GM21619 (cell line): ENCODE data around the gene JAM3.

Experiments
- ATAC-seq: cut with Tn5 transposase; IDR thresholded peaks from one replicate; pipeline ENCODE4 v1.9.1; 2021; ENCODE audit not compliant: unreplicated experiment

The JAM3 gene

DNA sequence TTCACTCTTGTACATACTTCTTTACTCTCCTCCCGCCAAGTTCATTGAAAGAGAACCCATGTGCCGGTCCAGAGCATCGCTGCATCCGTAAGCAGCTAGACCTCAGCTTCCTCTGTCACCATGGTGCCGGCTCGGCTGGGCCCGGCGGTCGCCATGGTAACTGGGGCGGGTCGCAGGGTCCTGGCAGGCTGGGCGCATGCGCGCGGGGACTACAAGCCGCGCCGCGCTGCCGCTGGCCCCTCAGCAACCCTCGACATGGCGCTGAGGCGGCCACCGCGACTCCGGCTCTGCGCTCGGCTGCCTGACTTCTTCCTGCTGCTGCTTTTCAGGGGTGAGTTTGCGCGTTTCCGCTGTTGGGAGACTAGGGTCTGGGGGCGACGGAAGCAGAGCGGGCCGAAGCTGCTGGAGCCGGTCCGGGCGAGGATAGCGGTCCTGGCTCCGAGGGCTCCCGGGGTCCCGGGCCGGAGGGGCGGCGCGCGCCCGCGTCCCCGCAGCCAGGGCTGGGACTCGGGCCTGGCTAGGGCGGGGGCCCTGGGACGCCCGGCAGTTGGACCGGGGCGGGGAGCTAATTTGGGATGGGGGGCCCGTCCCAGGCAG is at the start of gene JAM3:
Gene JAM3 (plus strand): TSS at position 244 of the 597 bp plus-strand sequence. CDS start 12 bp downstream, at position 256.
- ATAC-seq: peak; percentile 77

DNA sequence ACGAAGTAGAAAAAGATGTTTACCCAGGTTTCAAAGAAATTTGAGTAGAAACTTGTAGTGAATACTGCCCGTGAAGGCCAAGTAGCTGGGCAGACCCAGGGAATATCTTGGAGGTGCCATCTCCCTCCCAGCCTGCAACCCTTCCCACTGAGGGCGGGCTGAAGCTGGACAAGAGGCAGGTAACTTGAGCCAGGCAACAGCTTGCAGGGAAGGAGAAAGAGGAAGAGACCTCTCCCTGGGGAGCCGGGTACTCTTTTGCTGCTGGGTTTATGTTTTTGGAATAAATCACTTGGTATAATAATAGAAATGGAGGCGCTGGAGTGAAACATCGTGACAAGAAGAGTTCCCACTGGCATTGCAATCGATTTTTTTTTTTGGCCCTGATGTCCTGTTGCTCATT is 49.4 kb upstream of the JAM3 start:
- ATAC-seq: no peak

DNA sequence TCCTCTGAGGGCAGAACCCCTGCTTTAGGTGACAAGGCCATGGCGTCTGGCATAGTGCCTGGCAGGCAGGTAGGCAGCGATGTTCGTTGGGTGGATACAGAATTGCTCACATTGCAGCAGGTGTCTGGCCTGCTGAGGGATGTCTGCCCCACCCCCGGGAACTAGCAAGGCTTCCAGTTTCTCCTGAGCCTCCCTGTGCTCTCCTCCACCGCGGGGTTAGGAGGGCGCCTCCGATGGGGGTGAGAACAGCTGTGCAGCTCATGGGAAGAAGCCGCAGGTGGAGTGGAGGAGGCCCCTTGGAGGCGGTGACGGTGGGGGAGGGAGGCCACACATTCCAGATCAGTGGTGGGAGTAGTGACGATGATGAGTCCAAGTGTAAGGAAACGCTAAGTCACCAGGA is 48.3 kb upstream of the JAM3 start:
- no peak for ATAC-seq

DNA sequence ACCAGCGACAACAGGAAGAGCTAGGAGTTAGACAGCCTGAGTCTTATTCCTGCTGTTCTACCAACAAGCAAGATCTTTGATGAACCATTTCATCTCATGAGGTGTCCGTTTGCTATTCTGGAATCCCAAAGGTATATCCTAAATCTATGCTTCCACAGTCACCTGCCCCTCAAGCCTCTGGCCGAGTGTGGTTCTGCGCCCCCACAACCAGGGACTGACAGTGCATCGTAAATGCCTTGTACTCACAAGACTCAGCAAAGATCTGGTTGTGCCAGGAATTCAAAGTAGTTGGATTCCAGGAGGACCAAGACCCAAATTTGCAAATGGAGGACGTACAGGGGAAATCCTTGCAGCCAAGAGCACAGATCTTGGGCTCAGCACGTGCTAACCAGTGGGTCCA is 47.5 kb upstream of the JAM3 start:
- no peak for ATAC-seq

DNA sequence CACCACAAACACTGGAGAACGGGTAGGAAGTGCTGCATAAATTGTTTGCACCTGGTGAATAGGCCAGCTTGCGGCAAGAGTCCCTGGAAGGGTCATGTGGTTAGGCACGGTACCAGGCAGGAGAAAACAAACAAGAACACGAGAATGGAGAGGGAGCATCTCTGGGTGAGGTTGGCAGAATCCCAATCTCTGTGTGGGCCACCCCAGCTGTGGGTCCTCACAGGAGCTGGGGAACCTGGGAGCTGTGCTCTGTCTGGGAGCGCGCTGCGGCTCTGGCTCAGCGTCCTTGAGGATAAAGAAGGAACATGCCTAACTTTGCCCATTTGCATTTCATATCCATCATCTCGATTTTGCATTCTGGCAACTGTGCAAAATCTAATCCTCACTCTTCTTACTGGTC is 46.1 kb upstream of the JAM3 start:
- no peak for ATAC-seq

DNA sequence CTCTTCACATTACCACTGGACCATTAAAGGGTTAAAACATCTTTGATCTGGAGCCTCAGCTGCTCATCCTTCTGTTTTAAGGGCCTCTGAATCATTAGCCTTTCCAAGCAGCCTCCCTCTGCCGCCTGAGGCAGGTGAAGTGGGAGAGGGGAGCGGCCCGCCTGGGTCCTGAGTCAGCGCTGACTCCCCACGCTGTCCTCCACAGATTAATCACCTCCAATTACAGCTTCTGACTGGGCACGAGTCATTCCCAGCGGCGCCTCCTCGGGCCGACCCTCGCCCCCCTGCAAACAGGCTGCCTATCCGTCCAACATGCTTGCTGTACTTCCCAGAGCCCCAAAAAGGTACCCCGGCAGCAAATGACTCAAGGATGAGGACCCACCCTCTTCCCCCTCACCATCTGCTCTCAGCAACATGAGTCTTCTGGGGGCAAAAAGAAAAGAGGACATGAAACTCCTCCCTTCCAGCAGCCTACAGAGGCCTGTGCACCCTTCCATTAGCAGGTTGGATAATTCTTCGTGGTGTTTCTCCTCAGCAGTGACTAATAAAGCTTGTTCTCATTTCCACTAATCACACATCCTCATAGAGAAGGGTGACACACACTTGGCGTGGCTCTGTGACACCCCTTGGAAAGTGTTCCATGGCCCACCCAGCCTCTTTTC is 44.3 kb upstream of the JAM3 start:
- no peak for ATAC-seq

DNA sequence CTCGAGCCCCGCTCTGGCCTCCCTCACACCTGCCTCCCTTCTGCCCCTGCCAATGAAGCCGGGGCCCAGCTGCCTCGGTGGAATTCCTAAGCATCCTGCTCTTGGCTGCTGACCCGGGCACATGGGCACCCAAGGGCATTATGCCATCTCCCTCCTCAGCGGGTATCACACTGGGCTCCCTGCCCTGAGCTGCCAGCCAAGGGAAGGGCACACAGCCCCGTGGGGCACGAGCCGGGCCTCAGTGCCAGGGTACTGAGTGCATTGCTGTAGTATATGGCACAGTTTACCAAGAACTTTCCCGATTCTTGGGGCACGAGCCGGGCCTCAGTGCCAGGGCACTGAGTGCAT is 43.8 kb upstream of the JAM3 start:
- ATAC-seq: no peak

DNA sequence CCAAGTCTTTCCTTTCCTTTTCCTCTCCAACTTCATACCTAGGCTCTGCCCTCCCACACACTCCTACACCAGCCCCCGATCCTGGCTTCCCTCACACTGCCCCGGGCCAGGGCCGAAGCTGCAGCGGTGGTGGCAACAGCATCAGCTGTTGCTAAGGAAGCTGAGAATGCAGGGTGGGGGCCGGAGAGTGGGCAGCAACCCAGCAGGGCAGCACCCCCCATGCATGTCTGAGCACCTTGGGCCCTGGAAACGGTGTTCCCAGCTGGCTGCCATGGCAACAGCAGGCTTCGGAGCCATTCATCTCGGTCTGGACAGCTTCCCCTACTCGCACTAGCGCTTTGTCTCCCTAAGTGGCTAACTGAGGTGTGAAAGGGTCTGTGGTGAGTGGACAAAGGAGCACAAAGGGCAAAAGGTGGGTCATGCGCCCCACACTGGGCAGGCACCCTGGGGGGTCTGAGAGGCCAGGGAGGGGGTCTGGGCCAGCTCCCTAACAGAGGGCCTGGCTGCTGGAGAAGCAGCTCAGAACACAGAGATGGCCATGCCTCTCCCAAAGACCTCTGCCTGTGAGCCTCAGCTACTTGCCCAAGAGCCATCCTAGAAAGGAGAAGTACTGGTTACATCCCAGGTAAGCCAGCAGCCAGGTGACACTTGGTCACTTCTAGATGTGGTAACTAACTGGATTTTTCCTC is 42.1 kb upstream of the JAM3 start:
- no peak for ATAC-seq

DNA sequence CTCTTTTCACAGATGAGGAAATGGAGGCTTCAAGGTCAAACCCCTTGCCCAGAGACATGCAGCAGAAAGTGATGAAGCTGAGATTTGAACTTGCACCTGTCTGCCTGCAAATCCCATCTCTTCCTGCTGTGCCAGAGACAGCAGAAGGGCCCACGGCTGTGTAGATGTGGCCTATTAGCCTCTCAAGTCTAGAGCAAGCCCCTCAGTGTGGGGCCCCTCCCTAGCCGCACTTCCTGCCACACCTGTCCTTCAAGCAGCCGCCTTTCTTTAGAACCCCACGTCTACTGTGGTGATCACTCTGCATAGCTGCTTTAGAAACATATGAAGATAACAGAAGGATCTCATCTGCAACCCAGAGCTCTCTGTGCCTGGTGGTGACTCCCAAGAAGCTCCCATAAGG is 41.2 kb upstream of the JAM3 start:
- ATAC-seq: no peak

DNA sequence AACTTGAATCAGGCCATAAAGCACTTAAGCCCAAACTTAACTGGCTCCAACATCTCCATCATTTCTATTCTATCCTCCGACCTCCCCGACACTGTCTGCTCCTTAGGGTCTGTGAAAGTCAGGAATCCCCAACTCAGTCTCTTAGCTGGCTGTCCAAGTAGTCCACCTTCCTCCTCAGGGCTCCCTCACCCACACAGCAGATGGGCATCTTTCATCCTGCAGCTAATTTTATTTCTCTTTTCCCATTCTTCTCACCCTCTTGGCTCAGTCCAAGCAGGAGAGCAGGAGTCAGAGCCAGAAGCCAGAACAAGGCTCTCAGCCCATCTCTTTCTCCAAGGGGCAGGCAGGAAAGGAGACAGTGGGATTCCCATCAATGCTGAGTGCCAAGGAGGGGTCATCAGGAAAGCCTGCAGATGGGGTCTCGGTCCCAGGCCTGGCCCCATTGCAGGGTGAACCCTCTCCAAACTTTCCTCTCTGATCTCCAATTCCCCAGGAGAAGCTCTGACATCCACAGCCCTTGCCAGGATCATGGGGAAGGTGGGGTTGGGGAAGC is 40.4 kb upstream of the JAM3 start:
- no peak for ATAC-seq

DNA sequence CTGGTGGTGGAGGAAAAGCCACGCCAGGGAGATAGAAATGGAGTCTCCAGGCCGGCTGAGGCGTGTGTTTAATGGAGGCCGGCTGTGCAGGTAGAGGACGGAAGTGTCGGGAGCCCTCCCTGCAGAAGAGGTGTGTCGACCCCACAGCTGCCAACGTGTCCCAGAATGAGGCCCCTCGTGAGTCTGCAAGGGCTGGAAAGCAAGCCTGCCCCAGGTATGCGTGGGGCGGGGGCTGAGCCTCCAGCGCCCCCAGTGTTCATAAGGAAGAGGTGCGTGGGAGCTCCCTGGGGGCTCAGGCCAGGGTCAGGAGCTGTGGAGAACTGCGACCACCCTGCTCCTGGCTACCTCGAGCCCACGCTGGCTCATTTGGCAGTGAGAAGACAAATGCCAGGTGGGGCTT is 38.0 kb upstream of the JAM3 start:
- no peak for ATAC-seq

DNA sequence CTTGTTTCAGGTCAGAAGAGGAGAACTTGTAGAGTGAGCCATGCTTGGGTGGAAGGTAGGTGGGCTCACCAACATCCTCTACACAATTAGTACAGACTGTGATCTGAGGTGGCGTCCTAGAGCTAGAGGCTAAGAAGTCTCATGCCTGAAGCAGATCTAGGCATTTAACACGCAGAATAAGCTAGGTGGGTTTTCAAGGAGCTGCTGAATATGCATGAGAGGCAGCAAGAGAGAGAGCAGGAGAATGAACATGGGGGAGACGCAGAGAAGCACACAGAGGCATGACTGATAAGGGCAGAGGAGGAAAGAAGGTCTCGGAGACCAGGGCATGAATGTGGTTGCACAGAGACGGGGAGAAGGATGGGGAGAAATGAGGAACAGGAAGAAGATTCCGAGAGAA is 36.8 kb upstream of the JAM3 start:
- no peak for ATAC-seq

DNA sequence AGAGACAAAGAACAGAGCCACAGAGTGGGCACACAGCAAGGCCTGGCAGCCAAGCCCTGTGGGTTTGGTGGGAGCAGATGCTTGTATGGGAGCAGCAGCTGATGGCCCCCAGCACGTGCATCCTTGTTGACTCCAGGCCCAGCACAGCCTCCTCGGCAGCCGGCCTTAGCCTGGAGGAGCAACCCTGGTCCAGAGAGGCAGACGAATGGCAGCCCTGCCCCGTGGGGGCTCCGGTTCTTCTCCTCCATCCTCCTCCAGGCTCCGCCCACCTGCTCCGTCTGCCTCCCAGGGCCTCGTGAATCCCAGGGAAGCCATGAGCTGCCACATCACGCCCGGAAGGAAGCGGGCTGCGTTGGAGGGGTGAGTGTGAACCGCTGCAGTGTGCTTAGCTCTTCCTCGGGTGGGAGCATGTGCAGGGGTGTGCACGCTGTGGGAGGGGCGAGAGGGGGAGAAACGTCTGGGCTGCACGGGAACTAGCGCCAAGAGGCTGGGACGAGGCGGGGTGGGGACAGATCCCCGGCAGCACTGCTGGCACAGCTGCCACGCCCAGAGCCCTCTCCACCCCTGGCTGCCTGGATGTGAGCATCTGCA is 36.3 kb upstream of the JAM3 start:
- no peak for ATAC-seq

DNA sequence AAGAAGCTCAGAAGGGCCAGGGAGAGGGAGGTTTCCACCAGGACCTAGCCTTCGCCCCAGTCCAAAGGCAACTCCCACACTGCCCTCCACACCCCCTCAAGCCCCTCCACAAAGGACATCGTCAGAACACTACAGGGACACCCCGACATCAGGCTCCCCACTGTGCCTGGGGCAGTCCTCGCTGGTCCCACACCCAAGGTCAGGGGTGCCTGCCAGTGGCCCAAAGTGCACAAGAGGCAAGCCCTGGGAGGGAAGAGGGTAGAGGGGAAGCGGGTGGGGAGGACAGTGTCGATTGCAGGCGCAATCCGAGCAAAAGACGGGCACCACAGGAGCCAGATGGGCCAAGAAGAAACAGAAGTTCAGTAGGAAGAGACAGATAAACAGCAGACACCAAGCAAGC is 35.6 kb upstream of the JAM3 start:
- ATAC-seq: no peak

DNA sequence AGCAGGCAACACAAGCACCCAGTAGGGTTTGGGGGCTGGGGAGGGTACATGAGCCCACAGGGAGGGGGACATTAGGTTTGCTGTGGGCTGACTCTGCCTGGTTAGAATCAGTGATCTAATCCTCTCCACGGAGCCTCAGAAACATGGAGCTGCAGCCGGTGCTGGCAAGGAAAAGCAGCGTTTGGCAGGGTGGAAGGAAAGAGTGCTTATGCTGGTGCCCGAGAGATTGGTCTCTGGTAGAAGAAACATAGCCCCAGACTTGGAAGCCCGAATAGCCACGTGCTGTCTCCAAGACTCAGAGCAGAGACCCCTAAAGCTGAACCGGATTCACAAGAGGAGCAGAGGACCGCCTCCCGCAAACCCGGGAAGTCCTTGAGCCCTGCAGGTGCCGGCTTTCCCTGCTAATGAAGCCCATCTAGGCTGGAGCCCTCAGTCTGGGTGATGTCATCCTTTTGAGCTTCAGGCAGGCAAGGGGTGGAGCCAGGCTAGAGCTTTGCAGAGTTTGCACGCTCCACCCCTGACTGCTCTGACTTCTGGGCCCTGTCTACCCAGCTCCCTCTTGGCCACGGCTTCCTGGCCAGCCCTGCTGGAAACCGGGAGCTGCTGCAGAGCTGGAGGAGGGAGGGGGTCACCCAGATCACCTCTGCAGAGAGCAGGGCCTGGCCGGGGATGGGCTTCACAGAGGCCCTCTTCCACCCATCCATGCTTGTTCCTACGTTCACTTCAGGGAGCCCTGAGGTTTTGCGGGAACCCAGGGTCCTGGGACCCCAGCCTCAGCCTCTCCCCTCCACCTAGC is 35.0 kb upstream of the JAM3 start:
- peak; percentile 64 for ATAC-seq

DNA sequence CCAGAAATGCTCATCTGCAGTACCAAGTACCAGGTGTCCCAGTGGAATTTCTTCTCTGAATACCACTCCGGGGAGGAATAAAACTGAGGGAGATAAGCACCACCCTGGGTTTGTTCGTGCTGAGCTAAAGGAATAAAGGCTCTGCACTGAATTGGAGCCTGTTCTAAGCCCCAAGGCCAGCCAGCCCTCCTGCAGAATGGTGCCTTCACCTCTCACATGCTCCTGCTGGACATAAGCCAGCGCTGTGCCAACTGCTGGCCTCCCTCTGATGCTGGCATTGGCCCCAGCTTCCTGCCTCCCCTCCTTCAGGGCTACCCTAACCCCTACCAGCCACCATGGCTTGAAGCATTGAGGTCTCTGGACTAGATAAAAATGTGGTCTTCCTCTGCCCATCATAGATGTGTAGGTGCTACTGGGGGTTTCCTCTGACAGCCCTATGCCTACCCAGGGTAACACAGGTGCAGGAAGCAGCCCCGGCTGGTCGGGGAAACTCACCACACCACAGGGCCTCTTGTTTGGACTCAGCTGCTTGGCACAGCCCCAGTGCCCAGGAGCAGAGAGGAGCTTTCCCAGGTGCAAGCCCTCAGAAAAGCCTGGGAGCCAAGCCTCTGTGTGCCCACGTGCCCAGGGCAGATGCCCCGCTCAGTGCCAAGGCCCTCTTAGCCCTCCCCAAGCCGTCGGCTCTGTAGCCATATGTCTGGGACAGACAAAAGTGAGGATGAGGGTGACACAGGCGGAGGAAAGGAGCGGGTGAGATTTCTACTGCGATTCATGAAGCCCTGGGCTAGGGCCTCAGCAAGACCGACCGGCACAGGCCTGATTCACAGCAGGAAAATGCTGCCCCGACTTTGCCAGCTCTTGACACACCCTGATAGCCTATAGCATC is 34.1 kb upstream of the JAM3 start:
- ATAC-seq: no peak

DNA sequence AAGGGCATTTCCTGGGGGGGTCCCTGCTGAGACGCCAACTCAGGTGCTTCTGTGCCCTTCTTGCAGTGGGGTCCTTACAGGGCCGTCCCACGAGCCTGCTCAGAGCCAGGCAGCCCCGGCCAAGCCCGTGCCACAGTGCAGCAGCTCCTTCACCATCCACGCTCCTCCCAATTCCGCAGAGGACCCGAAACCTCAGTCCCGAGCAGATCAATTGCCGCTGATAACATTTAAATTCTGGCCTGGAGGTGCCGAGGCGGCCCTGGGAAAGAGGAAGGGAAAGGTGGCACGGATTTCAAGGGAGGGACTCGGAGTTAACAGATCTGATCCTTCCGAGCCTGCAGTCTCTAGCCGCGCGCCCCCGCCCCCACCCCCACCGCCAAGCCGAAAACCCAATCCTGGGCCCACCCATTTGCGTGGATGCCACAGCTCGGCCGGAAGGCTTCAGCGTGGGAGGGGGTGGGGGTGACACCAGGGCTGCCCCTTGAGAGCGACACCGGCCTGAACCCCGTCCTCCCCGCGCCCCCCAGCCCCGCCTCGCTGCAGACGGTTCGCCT is 32.3 kb upstream of the JAM3 start:
- ATAC-seq: no peak

DNA sequence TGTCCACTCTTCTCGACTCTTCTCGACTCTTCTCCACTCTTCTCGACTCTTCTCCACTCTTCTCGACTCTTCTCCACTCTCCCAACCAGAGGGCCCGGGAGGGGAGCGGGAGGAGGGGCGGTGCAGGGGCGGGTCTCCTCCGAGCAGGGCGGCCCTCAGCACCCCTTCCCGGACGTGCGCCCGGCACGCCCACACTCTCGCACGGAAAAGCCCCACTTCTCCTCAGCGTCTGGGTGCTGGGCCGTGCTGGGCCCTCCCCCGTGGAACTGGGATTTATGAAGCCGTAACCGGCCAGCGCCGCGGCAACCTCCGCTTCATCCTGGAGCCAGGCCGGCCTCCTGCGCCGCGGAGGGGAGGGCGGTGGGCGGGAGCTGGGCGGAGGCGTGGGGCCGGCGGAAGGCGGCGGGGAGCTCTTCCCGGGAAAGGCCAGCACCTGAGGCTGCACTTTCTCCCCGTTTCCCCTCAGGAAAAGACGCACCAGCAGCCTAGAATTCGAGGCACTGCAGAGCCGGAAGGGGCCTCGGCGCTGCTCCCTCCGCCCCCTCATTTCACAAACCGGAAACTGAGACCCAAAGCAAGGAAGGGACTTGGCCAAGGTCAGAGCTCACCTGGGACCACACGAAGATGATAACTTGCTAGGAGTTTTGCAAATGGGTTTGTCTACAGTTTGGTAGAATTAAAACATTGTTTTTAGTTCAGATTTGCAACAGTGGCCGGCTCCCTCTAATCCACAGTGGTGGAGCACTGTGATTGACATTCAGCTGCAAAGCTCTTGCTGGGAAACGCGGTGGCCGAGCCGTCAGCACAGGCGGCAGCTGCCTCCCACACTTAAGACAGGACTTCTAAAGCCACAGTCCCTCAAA is 31.6 kb upstream of the JAM3 start:
- peak; percentile 63 for ATAC-seq

DNA sequence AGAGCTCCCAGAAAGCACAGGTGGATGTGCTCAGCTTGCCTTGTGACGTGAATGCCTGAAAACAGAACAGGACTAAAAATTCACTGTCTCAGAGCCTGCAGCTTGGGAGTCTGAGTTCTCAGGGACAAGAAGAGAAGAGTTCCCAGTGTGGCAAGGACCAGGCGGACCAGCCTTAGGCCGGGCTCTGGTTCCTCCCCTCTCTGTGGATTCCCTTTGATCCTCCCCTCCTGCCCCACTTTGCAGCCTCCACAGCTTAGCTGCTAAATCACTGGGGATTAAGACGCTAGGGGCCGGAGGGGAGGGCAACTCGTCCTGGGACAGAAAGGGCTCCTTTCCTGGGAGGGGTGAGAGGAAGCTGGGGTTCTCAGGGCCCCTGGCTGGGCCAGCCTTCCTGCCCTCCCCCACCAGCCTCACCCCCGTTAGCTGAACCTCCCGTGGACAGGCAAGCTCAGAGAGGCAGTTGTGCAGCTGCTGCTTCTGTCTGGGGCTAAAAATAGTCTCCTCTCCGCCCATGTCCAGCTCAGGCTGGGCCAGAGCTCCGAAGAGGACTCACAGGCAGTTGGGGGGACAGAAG is 29.9 kb upstream of the JAM3 start:
- ATAC-seq: no peak
